ENCODE results near the gene TTC23L. TPM values are rescaled to one million over a fixed set of nuclear protein-coding genes. Genes with fewer than 3 reads are reported as not detected.

The TTC23L gene
- total RNA-seq, 1 experiment from 2014 or later, result 0.09 TPM

DNA sequence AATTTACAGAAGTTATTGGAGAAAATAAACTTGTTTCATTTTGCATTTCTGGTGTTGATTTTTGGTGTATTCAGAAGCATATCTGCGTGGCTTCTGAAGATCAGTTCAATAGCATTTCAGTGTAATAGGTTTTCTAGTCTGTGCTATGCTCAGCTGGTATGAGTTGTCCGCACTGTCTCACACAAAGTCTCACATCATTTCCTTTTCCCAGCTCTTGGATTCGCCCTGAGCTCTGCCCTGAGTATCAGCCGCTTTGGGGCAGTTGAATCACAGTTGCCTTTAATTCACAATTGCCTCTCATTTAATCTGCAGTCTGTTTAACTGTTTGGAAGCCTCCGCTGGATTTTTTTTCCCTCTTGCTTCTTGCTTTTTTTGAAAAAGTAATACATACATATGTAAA lies 6.4 kb upstream of the TTC23L start:
- no peaks in the 10 kb centered on the region for H3K27me3 ChIP-seq (replicated peaks; ENCODE audit: control insufficient read depth, insufficient read depth, low read length)
- BruUV-seq (replicated peaks), result no TSS peak
- Mint-ChIP-seq H3K4me1 (ENCODE audit: low read depth, unreplicated experiment) (no peaks in the 10 kb centered on the region), H3K4me3 (ENCODE audit: unreplicated experiment) (no peak overlapping the region), H3K9me3 (ENCODE audit: unreplicated experiment) (no peaks in the 10 kb centered on the region), H3K36me3 (ENCODE audit: insufficient read depth, unreplicated experiment) (peaks cover 50% of the 10 kb centered on the region), H3K27me3 (ENCODE audit: insufficient read depth, unreplicated experiment) (no peaks in the 10 kb centered on the region), H3K27ac (ENCODE audit: unreplicated experiment) (no peak overlapping the region)
- no peaks in the 10 kb centered on the region for H3K4me1 ChIP-seq
- POLR2A ChIA-PET, result interaction anchor here (1.1 kb wide), 1 partner anchor 82 kb away, joined by 3 read pairs; the partner anchor contains the start of gene RAD1
- TF ChIP-seq, protein P1, sequence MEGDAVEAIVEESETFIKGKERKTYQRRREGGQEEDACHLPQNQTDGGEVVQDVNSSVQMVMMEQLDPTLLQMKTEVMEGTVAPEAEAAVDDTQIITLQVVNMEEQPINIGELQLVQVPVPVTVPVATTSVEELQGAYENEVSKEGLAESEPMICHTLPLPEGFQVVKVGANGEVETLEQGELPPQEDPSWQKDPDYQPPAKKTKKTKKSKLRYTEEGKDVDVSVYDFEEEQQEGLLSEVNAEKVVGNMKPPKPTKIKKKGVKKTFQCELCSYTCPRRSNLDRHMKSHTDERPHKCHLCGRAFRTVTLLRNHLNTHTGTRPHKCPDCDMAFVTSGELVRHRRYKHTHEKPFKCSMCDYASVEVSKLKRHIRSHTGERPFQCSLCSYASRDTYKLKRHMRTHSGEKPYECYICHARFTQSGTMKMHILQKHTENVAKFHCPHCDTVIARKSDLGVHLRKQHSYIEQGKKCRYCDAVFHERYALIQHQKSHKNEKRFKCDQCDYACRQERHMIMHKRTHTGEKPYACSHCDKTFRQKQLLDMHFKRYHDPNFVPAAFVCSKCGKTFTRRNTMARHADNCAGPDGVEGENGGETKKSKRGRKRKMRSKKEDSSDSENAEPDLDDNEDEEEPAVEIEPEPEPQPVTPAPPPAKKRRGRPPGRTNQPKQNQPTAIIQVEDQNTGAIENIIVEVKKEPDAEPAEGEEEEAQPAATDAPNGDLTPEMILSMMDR (IDR thresholded peaks at IDR 0.05; ENCODE audit: insufficient read depth in 1 of 2, low read depth in 1 of 2, low read length in 1 of 2, severe bottlenecking in 1 of 2, unreplicated experiment in 1 of 2), result no peak
- CTCF ChIA-PET, result no interaction called here
- H3K4me3 ChIP-seq (ENCODE audit: low read depth, low read length), result no peak overlapping the region
- H3K36me3 ChIP-seq (ENCODE audit: control insufficient read depth, insufficient read depth, low read length), result no peaks in the 10 kb centered on the region
- no peak for DNase-seq
- H3K9me3 ChIP-seq, result no peaks in the 10 kb centered on the region
- intact Hi-C loops (cut with micrococcal nuclease; ENCODE audit: unreplicated experiment), result no loop called here

DNA sequence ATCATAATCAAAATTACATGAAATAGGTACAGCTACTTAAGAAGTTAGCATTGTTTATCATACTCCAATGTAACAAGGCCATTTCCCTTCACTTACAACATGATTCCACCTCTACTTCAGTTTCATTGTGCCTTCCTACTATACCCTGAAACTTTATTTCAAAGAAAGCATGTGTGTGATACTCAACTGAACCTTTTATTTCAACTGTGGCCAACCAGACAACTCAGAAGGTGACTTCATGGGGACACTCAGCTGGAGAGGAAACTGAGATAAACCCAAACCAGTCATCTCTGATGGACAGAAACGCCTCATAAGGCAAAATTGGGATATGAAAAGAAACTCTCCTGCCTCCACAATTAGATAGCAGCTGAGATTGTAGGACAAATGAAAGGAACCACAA lies 5.9 kb upstream of the TTC23L start:
- BruUV-seq (replicated peaks), result no TSS peak
- H3K27ac Mint-ChIP-seq (ENCODE audit: unreplicated experiment), result no peak overlapping the region
- intact Hi-C loops (cut with micrococcal nuclease; ENCODE audit: unreplicated experiment), result no loop called here
- no peaks in the 10 kb centered on the region for H3K9me3 ChIP-seq
- POLR2A ChIA-PET, result no interaction called here
- CTCF ChIA-PET, result no interaction called here
- DNase-seq, result no peak
- H3K36me3 ChIP-seq (ENCODE audit: control insufficient read depth, insufficient read depth, low read length), result no peaks in the 10 kb centered on the region
- H3K4me1 Mint-ChIP-seq (ENCODE audit: low read depth, unreplicated experiment), result peaks cover under 1% of the 10 kb centered on the region
- no peaks in the 10 kb centered on the region for H3K9me3 Mint-ChIP-seq (ENCODE audit: unreplicated experiment)
- TF ChIP-seq, protein P1 (IDR thresholded peaks at IDR 0.05; ENCODE audit: insufficient read depth in 1 of 2, low read depth in 1 of 2, low read length in 1 of 2, severe bottlenecking in 1 of 2, unreplicated experiment in 1 of 2), result no peak
- no peaks in the 10 kb centered on the region for H3K4me1 ChIP-seq
- H3K36me3 Mint-ChIP-seq (ENCODE audit: insufficient read depth, unreplicated experiment), result peaks cover 47% of the 10 kb centered on the region
- H3K27me3 Mint-ChIP-seq (ENCODE audit: insufficient read depth, unreplicated experiment), result no peaks in the 10 kb centered on the region
- H3K27me3 ChIP-seq (replicated peaks; ENCODE audit: control insufficient read depth, insufficient read depth, low read length), result no peaks in the 10 kb centered on the region
- H3K4me3 Mint-ChIP-seq (ENCODE audit: unreplicated experiment), result no peak overlapping the region
- no peak overlapping the region for H3K4me3 ChIP-seq (ENCODE audit: low read depth, low read length)

DNA sequence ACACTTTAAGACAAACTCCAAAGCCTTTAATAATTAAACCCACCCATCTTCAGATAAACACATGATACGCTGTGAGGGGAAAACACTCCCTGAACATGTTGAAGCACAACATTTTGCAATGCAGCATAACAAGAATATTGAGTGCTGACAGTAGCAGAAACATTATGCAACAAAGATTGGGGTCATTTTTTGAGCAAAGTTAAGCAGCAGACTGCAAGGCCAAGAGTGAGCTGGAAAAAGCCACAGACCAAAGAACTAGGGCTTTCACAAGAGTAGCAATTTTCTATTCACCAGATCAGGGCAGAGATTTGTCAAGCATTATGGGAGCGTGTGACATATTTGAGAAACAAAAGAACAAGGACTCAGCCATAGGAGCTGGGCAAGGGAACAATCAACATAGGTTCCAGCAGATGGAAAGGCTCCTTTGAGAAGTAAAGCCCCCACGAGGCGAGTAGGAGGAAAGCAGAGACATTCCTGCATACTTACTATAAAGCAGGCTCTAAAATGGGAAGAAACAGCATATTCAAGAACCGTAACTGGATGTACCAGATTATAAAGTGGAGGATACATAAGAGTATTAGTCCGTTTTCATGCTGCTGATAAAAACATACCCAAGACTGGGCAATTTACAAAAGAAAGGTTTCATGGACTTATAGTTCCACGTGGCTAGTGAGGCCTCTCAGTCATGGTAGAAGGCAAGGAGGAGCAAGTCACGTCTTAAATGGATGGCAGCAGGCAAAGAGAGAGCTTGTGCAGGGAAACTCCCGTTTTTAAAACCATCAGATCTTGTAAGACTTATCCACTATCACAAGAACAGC lies 4.8 kb upstream of the TTC23L start:
- no peaks in the 10 kb centered on the region for H3K36me3 ChIP-seq (ENCODE audit: control insufficient read depth, insufficient read depth, low read length)
- no peaks in the 10 kb centered on the region for H3K27me3 ChIP-seq (replicated peaks; ENCODE audit: control insufficient read depth, insufficient read depth, low read length)
- no peaks in the 10 kb centered on the region for H3K9me3 ChIP-seq
- DNase-seq, result no peak
- ChIA-PET POLR2A (interaction anchor here (0.5 kb wide), 1 partner anchor 178 kb away, joined by 3 read pairs; the partner anchor contains the start of gene RAI14), CTCF (no interaction called here)
- H3K9me3 Mint-ChIP-seq (ENCODE audit: unreplicated experiment), result no peaks in the 10 kb centered on the region
- peaks cover 9% of the 10 kb centered on the region for H3K4me1 Mint-ChIP-seq (ENCODE audit: low read depth, unreplicated experiment)
- peaks cover 52% of the 10 kb centered on the region for H3K36me3 Mint-ChIP-seq (ENCODE audit: insufficient read depth, unreplicated experiment)
- no peak overlapping the region for H3K4me3 Mint-ChIP-seq (ENCODE audit: unreplicated experiment)
- intact Hi-C loops (cut with micrococcal nuclease; ENCODE audit: unreplicated experiment), result no loop called here
- no peaks in the 10 kb centered on the region for H3K4me1 ChIP-seq
- BruUV-seq (replicated peaks), result no TSS peak
- no peak overlapping the region for H3K4me3 ChIP-seq (ENCODE audit: low read depth, low read length)
- no peaks in the 10 kb centered on the region for H3K27me3 Mint-ChIP-seq (ENCODE audit: insufficient read depth, unreplicated experiment)
- H3K27ac Mint-ChIP-seq (ENCODE audit: unreplicated experiment), result no peak overlapping the region
- TF ChIP-seq, protein P1 (IDR thresholded peaks at IDR 0.05; ENCODE audit: insufficient read depth in 1 of 2, low read depth in 1 of 2, low read length in 1 of 2, severe bottlenecking in 1 of 2, unreplicated experiment in 1 of 2), result no peak

Data from Caco-2 (cell line).